GM21528 (cell line): ENCODE results near the gene UXS1.

Experiments
- ATAC-seq: cut with Tn5 transposase; IDR thresholded peaks from one replicate; pipeline ENCODE4 v1.9.1; 2021; ENCODE audit warnings: mild to moderate bottlenecking, moderate library complexity; ENCODE audit not compliant: unreplicated experiment, low FRiP score

The UXS1 gene

DNA sequence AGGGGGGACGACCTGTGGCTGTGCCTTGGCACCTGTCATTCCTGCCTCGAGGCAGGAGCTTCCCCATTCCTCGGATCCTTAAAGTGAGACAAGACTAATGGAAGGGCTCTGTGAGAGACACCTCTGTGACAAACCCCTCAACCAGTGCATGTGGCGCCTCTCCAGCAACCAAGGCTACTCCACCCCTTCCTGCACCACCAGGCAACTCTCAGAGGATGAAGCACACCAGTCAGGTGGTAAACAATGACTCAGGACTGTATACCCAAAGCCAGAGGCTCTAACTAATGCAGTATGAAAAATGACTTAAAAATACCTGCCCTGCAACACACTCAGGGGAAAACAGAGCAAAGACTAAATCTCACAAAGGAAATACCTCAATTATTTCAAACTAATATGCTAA, 136.9 kb downstream of the UXS1 start:
- no peak for ATAC-seq

DNA sequence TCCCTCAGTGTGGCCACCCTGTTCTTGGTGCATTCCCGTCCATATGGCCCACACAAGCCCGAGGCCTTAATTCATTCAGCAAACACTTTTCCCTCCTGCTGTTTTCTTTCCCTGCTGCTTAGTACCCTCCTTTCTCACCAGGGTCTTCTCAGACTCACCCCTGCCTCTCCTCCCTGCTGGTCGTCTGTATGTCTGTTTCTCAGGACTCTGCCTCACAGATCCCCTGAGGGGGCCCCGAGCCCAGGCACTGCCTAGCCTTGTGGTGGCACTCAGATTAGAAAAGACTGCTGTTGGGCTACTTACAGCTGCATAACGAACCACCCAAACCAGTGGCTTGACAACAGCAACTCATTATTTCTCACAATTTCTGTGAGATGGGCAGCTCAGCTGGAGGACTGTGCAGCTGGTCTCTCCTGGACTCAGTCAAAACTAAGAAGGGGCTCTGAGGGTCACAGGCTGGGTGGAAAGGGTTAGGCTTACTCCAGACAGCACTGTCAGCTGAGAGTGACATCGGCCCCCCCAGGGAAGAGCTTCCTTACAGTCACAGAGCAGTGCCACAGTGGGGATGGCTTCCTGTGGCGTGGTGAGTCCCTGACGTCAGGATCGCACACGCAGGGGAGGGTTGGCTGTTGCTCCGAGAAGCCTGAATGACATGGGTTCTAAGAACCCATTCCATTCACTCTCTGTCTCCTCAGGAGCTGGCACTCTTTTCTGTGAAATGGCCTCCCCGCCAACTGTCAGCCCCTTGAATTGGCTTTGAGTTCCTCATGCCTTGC, 139.0 kb downstream of the UXS1 start:
- ATAC-seq, result no peak

DNA sequence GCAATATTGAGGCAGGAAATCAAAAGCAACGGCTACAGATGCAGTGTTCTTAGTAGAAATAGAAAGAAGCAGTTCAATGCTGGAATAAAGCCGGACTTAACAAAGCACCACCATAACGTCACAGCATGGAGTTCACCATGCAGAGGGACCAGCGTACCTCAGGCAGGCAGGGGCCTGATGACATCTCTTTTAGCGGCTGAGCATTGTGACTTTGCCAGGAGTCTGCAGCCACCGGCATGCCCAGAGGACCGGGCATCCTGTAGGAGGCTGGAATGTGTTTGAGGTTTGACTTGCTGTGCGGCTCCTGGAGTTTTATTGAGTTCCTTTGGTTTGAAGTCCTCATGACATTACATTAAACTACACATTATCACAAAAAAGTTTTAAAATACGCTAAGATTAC, 139.8 kb downstream of the UXS1 start:
- ATAC-seq, result no peak

DNA sequence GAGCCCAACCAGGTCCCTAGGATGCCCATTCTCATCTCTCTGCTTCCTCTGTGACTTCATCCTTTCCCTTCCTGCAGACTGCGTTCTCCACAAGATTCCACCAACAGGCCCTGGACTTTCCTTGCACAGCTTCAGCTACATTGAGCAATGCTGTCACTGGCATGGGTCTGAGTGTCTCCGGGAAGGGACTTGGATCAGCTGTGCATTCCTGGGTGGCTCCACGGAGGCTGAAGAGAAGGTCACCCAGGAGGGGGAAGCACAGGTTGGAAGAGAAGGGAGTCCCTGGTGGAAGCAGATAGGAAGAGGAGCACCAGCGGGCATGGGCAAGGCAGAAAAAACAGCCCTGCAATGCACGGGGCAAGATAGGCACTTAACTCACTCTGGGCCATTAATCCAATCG, 140.5 kb downstream of the UXS1 start:
- no peak for ATAC-seq

DNA sequence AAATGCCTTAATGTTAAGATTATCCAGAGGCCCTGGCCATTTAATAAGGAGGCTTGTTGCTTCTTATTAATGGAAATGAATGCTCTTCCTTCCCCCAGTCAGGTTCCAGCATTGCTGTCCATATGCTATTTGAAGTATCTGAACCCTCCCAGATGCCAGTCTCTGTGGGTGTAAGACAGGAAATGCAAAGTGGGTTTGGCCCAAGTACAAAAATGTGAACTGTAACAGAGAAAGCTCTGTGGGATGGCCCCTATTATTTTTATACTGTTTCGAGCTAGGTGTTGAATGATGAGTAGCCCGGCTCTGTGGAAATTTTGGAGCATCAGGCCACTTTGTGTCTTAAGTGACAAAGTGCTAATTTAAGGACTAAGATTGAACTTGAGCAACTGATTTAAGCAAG, 141.0 kb downstream of the UXS1 start:
- no peak for ATAC-seq

DNA sequence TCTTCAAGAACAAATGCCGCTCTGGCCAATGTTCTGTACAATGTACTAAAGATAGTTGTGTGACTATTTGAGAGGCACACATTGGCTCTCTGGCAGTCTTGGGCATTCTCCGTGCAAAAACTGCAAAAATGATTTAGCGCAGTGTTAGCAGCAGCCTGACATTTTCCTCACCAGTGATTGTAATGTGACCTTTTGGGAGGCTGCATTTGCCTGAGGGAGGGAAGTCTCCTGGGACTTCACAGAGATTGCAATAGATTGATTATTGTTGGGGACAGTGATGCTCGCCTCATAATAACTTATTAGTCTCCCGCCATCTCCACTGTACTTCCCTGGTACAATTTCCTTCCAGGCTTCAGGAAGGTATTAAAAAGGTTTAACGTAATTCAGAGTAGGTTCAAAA, 149.2 kb downstream of the UXS1 start:
- ATAC-seq, result no peak

DNA sequence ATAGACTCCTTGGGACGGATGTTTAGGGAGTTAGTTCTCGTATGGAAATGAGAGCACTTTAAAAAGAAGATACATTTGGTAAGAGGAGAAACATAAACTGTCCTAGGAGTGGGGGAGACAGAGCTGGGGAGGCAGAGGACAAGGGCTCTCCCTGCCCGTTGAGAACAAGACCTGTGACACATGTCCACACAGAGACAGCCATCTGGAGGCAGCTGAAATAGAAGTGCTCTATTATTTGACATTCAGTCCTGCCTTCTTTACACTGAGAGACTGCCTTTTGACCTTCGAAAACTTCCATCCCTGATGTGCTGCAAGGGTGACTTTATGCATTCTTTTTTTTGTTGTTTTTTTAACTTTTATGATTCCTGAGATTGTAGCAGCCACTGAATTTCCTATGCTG, 150.1 kb downstream of the UXS1 start:
- no peak for ATAC-seq
